NB4 (cell line): Measurements from ENCODE around the gene ACTR8.

ENCODE experiments used
- POLR2A ChIP-seq: IDR thresholded peaks from 2 replicates; pipeline ENCODE4 v1.6.1; 2011; ENCODE audit warnings: mild to moderate bottlenecking; ENCODE audit not compliant: insufficient read length; ENCODE audit errors: extremely low read depth
- TF ChIP-seq, protein P1 (sequence below): IDR thresholded peaks from one replicate; pipeline ENCODE4 v1.5.1; 2012; ENCODE audit warnings: low read depth, low read length

DNA sequence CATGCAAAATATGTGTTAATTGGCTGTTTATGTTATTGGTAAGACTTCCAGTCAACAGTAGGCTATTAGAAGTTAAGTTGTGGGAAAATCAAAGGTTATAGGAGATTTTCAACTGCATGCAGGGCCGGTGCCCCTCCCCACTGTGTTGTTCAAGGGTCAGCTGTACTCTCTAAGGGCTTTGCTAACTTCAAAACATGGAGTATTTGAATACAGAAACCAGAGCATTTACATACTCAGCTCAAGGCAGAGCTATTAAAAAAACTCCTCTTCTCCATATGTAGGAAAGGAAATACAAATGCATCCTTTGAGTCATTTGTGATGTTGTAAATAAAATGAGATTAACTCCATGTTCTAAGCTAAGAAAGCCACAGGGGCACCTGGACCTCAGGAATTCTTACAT, 18.8 kb downstream of the ACTR8 start:
- TF ChIP-seq, protein P1, sequence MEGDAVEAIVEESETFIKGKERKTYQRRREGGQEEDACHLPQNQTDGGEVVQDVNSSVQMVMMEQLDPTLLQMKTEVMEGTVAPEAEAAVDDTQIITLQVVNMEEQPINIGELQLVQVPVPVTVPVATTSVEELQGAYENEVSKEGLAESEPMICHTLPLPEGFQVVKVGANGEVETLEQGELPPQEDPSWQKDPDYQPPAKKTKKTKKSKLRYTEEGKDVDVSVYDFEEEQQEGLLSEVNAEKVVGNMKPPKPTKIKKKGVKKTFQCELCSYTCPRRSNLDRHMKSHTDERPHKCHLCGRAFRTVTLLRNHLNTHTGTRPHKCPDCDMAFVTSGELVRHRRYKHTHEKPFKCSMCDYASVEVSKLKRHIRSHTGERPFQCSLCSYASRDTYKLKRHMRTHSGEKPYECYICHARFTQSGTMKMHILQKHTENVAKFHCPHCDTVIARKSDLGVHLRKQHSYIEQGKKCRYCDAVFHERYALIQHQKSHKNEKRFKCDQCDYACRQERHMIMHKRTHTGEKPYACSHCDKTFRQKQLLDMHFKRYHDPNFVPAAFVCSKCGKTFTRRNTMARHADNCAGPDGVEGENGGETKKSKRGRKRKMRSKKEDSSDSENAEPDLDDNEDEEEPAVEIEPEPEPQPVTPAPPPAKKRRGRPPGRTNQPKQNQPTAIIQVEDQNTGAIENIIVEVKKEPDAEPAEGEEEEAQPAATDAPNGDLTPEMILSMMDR, result no peak
- no peak for TF ChIP-seq POLR2A
